HFFc6 (cell line): ENCODE data around the gene PTDSS2. TPM values are rescaled to one million over a fixed set of nuclear protein-coding genes. Genes with fewer than 3 reads are reported as not detected.

Experiments
- DNase-seq: peaks from one replicate; pipeline ENCODE4 v3.0.0-alpha.2; 2018
- H3K27ac Mint-ChIP-seq: 2 replicates; pipeline ENCODE4 v1.8.0; 2020; ENCODE audit warnings: mild to moderate bottlenecking, mixed read lengths
- H3K27me3 Mint-ChIP-seq: 2 replicates; pipeline ENCODE4 v1.8.0; 2021; ENCODE audit warnings: mild to moderate bottlenecking, moderate library complexity, mixed read lengths; ENCODE audit not compliant: insufficient read depth
- H3K36me3 Mint-ChIP-seq: 2 replicates; pipeline ENCODE4 v1.8.0; 2021; ENCODE audit warnings: low read depth, mixed read lengths
- H3K4me1 Mint-ChIP-seq: 2 replicates; pipeline ENCODE4 v1.8.0; 2020; ENCODE audit warnings: low read depth, mixed read lengths
- H3K4me3 Mint-ChIP-seq: 2 replicates; pipeline ENCODE4 v1.8.0; 2020; ENCODE audit warnings: mild to moderate bottlenecking, moderate library complexity, mixed read lengths
- H3K9me3 Mint-ChIP-seq: 2 replicates; pipeline ENCODE4 v1.8.0; 2020; ENCODE audit warnings: mild to moderate bottlenecking, mixed read lengths
- total RNA-seq, 6 experiments: library from RNA; stranded (reverse); fragmentation: NEBNext Ultra II Directional; extraction: Animal tissue kit (Norgen Biotek cat#: 25700); gene quantifications; 2 replicates in 1 of 6; 3 replicates in 5 of 6; pipeline ENCODE4 v1.2.3, GENCODE V29; 2021
- TF ChIP-seq, protein P1 (sequence below): fragments of 200-600 bp; sonication (generic); IDR thresholded peaks from 2 replicates; pipeline ENCODE4 v1.5.0; 2021; ENCODE audit warnings: antibody characterized with exemption, mild to moderate bottlenecking

The PTDSS2 gene
- total RNA-seq, 6 experiments from 2014 or later: 23.3 to 34.5 (median 27.2) TPM

DNA sequence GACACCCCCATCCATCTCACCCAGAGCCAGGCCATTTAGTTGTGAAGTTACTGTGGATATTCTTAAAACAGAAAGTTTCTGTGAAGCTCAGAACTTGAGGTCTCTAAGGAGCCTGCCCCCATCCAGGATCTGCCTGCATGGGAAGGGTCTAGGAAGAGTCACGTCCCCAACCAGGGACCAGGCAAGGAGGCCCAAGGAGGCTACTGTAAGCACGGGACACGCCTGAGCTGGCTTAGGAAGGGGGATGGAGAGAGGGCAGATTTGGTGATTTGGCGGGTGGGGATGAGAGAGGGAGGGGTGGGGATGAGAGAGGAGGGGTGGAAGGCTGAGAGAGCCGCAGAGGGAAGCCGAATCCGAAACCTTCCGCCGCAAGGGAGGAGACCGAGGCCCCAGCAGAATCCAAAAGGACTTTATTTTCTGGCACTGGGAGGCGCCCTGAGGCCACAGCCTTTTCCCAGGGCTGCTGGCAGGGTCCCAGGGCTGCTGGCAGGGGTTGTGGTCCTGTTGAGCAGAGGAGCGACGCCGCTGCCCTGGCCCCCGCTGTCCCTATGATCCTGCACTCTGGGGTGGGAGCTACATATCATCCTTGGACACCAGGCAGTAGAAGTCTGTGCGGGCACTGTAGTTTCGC lies 44.6 kb upstream of the PTDSS2 start:
- Mint-ChIP-seq H3K9me3 (no peaks in the 10 kb centered on the region), H3K27me3 (no peaks in the 10 kb centered on the region; the same call in 1 of the 2 replicates), H3K27ac (no peak overlapping the region), H3K4me1 (no peaks in the 10 kb centered on the region), H3K36me3 (no peaks in the 10 kb centered on the region), H3K4me3 (no peak overlapping the region)
- no peak for DNase-seq
- TF ChIP-seq, protein P1, sequence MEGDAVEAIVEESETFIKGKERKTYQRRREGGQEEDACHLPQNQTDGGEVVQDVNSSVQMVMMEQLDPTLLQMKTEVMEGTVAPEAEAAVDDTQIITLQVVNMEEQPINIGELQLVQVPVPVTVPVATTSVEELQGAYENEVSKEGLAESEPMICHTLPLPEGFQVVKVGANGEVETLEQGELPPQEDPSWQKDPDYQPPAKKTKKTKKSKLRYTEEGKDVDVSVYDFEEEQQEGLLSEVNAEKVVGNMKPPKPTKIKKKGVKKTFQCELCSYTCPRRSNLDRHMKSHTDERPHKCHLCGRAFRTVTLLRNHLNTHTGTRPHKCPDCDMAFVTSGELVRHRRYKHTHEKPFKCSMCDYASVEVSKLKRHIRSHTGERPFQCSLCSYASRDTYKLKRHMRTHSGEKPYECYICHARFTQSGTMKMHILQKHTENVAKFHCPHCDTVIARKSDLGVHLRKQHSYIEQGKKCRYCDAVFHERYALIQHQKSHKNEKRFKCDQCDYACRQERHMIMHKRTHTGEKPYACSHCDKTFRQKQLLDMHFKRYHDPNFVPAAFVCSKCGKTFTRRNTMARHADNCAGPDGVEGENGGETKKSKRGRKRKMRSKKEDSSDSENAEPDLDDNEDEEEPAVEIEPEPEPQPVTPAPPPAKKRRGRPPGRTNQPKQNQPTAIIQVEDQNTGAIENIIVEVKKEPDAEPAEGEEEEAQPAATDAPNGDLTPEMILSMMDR: no peak

DNA sequence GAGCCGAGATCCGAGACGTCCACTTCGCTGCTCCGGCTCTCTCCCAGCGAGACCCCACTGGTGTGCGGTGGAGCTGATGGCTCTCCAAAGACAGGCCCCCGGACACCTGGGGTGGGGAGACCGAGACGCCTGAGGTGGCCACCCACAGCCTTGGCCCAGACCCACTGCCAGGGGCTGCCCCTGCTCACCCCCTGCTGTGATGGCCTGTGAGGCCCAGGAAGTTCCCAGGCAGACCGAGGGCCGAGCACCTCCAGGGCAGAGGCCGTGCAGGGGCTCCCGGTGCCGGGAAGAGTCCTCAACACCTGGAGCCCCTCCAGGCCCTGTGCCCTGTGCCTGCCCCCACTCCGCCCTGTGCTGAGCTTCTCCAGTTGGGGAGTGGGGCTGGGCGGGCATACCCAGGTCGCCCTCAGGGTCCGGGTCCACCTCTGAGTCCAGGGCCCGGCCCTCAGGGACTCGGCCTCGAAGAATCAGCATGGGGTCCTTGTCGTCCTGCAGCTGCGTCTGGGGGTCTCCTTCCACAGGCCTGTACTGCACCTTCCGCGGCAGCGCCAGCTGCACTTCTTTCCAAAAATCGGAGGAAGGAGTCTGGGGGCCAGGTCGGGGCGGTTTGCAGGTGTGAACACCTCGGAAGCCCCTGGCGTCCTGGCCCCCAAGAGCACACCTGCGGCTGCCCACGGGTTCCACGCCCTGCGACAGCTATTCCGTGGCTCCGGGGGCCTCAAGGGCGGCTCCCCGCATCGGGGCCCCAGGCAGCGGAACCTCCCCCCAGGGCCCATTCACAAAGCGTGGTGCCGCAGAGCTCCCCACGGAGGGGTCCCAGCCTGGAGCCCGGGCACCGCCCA lies 43.9 kb upstream of the PTDSS2 start:
- no peaks in the 10 kb centered on the region for H3K4me1 Mint-ChIP-seq
- H3K27ac Mint-ChIP-seq: no peak overlapping the region
- H3K4me3 Mint-ChIP-seq: no peak overlapping the region; the same call in 1 of the 2 replicates
- no peaks in the 10 kb centered on the region for H3K36me3 Mint-ChIP-seq
- TF ChIP-seq, protein P1: no peak
- no peak for DNase-seq
- no peaks in the 10 kb centered on the region; the same call in 1 of the 2 replicates for H3K27me3 Mint-ChIP-seq
- no peaks in the 10 kb centered on the region for H3K9me3 Mint-ChIP-seq

- peak; percentile 41 for DNase-seq
- TF ChIP-seq, protein P1: peak; percentile 31; the same call in 1 of the 2 replicates
- no peaks in the 10 kb centered on the region; the same call in 1 of the 2 replicates for H3K27me3 Mint-ChIP-seq
These were observed 43.1 kb upstream of the PTDSS2 start for GRCh38 chr11:406796-407650.

DNA sequence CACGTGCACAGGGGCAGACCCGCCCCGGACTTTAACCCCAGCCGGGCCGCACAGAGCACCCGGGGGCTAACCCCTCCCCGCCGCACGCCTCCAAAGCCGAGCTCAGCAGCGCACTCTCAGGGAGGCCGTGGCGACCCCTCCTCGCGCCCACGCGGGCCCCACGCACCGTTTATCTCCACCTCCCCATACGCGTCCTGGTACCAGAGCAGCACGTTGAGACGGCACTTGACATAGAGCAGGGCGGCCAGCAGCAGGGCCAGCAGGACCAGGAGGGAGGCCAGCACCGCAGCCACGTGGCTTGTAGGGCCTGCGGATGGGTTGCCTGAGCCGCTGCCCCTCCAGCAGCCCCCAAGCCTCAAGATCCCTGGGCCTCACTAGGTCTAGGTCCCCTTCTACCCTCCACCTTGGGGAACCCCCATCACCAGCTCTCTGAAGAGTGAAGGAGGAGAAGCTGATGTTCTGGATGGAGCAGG lies 42.4 kb upstream of the PTDSS2 start:
- H3K4me1 Mint-ChIP-seq: no peaks in the 10 kb centered on the region
- H3K4me3 Mint-ChIP-seq: no peak overlapping the region
- H3K27me3 Mint-ChIP-seq: no peaks in the 10 kb centered on the region; the same call in 1 of the 2 replicates
- TF ChIP-seq, protein P1: no peak
- no peak for DNase-seq
- no peaks in the 10 kb centered on the region for H3K36me3 Mint-ChIP-seq
- H3K9me3 Mint-ChIP-seq: no peaks in the 10 kb centered on the region
- H3K27ac Mint-ChIP-seq: no peak overlapping the region

More at GRCh38 chr11:406796-407650, 43.1 kb upstream of the PTDSS2 start:
- no peaks in the 10 kb centered on the region for H3K9me3 Mint-ChIP-seq
- peak overlapping the region; percentile 9; the same call in 1 of the 2 replicates for H3K4me3 Mint-ChIP-seq
- H3K36me3 Mint-ChIP-seq: no peaks in the 10 kb centered on the region
- no peak overlapping the region for H3K27ac Mint-ChIP-seq
- no peaks in the 10 kb centered on the region for H3K4me1 Mint-ChIP-seq
